Panc1 (cell line): Measurements from ENCODE around the gene CTTNBP2.

Experiments used
- SIN3A ChIP-seq: IDR thresholded peaks from 2 replicates; pipeline ENCODE4 v1.6.1; 2012; ENCODE audit warnings: low read depth, mild to moderate bottlenecking, low read length, moderate library complexity, borderline replicate concordance; ENCODE audit not compliant: insufficient read depth
- TF ChIP-seq, protein P1 (sequence below): fragments of 450-650 bp; IDR thresholded peaks from 2 replicates; pipeline ENCODE4 v1.5.1; 2017; ENCODE audit warnings: mild to moderate bottlenecking

DNA sequence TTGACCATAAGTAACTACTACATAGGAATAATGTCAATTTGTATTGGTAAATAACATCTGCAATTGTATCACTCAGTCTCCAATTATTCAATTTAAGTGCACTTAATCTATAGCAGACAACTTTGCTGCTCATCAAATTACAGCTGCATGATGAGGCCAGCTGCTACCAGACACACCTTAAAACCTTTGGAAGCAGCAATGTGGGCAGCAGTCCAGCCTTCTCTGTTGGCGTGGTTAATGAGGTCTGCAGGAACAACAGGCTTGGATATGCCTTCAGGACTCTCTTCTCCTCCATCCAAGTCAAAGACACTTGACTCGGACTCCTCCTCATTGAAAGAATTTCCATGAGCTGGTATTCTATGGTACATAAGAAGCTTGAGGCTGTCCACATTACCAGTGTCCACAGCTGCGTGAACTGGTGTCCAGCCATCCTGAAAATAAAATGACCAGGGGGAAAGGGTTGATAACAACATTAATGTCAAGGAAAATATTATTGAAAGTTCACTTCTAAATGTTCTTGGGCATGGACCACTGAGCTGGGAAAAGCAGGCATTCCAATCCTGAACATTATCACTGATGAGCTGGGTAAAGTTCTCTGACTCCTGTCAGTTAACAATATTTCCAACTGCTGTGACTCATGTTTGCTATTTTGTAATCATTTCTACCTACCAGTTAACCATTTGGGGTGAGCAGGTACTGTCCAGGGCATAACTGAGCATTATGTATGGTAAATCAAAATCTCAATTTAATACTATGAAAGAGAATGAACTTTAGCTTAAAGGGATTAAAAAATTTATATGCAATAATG is 95.7 kb downstream of the CTTNBP2 start:
- no peak for TF ChIP-seq SIN3A
- TF ChIP-seq, protein P1, sequence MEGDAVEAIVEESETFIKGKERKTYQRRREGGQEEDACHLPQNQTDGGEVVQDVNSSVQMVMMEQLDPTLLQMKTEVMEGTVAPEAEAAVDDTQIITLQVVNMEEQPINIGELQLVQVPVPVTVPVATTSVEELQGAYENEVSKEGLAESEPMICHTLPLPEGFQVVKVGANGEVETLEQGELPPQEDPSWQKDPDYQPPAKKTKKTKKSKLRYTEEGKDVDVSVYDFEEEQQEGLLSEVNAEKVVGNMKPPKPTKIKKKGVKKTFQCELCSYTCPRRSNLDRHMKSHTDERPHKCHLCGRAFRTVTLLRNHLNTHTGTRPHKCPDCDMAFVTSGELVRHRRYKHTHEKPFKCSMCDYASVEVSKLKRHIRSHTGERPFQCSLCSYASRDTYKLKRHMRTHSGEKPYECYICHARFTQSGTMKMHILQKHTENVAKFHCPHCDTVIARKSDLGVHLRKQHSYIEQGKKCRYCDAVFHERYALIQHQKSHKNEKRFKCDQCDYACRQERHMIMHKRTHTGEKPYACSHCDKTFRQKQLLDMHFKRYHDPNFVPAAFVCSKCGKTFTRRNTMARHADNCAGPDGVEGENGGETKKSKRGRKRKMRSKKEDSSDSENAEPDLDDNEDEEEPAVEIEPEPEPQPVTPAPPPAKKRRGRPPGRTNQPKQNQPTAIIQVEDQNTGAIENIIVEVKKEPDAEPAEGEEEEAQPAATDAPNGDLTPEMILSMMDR, result no peak
